ENCODE data around the gene SQSTM1. TPM values are rescaled to one million over a fixed set of nuclear protein-coding genes. Genes with fewer than 3 reads are reported as not detected.
A peak's percentile ranks its signal among the peaks of the same experiment; 100 is the strongest.

SQSTM1 gene
- total RNA-seq, 1 donor from 2014 or later = 365 TPM

- DNase-seq (ENCODE audit: low spot score) = peak; percentile 85
These were observed 27.1 kb upstream of the SQSTM1 start, which contains the start of gene LTC4S for GRCh38 chr5:179793468-179794139. TSS of gene LTC4S (plus strand) at chr5:179793986. CDS start at chr5:179794081, 95 bp downstream.

GRCh38 chr5:179794171-179794570 lies 26.5 kb upstream of the SQSTM1 start:
- intact Hi-C loops (cut with DNase I) = no loop called here
- ATAC-seq = no peak
- DNase-seq (ENCODE audit: low spot score) = no peak

More at GRCh38 chr5:179793468-179794139, 27.1 kb upstream of the SQSTM1 start, which contains the start of gene LTC4S:
- peak; percentile 75 for ATAC-seq
- intact Hi-C loops (cut with DNase I) = no loop called here

GRCh38 chr5:179794575-179794974 lies 26.1 kb upstream of the SQSTM1 start:
- no peak for DNase-seq (ENCODE audit: low spot score)
- intact Hi-C loops (cut with DNase I) = no loop called here
- no peak for ATAC-seq

- DNase-seq (ENCODE audit: low spot score) (peak; percentile 63), ATAC-seq (no peak)
- intact Hi-C loops (cut with DNase I) = no loop called here
These were observed 25.4 kb upstream of the SQSTM1 start for GRCh38 chr5:179795049-179795862.

GRCh38 chr5:179795863-179796833 lies 24.6 kb upstream of the SQSTM1 start:
- peak; percentile 89 for DNase-seq (ENCODE audit: low spot score)
- ATAC-seq = peak; percentile 75
- intact Hi-C loops (cut with DNase I) = loop anchor here (2.0 kb wide), 1 partner anchor 37 kb away; no protein-coding TSS in a partner anchor

- intact Hi-C loops (cut with DNase I) = loop anchor here (2.0 kb wide), 1 partner anchor 38 kb away; no protein-coding TSS in a partner anchor
- ATAC-seq = no peak
- DNase-seq (ENCODE audit: low spot score) = no peak
These were observed 23.7 kb upstream of the SQSTM1 start for GRCh38 chr5:179796877-179797608.

- intact Hi-C loops (cut with DNase I) = loop anchor here (2.0 kb wide), 1 partner anchor 39 kb away; no protein-coding TSS in a partner anchor
- DNase-seq (ENCODE audit: low spot score) (no peak), ATAC-seq (no peak)
These were observed 23.0 kb upstream of the SQSTM1 start for GRCh38 chr5:179797741-179798140.

GRCh38 chr5:179798144-179798770 lies 22.4 kb upstream of the SQSTM1 start:
- ATAC-seq (no peak), DNase-seq (ENCODE audit: low spot score) (no peak)
- intact Hi-C loops (cut with DNase I) = no loop called here

- DNase-seq (ENCODE audit: low spot score) = no peak
- intact Hi-C loops (cut with DNase I) = no loop called here
These were observed 21.7 kb upstream of the SQSTM1 start for GRCh38 chr5:179798771-179799643.

GRCh38 chr5:179799644-179799973 lies 21.1 kb upstream of the SQSTM1 start:
- no peak for DNase-seq (ENCODE audit: low spot score)
- no peak for ATAC-seq
- intact Hi-C loops (cut with DNase I) = no loop called here

More at GRCh38 chr5:179798771-179799643, 21.7 kb upstream of the SQSTM1 start:
- ATAC-seq = no peak

GRCh38 chr5:179800071-179800695 lies 20.5 kb upstream of the SQSTM1 start:
- no peak for ATAC-seq
- intact Hi-C loops (cut with DNase I) = no loop called here
- DNase-seq (ENCODE audit: low spot score) = no peak

GRCh38 chr5:179800696-179801201 lies 20.0 kb upstream of the SQSTM1 start:
- DNase-seq (ENCODE audit: low spot score) (no peak), ATAC-seq (no peak)
- intact Hi-C loops (cut with DNase I) = no loop called here

GRCh38 chr5:179801304-179802206 lies 19.1 kb upstream of the SQSTM1 start:
- peak; percentile 88 for DNase-seq (ENCODE audit: low spot score)
- peak; percentile 53 for ATAC-seq
- intact Hi-C loops (cut with DNase I) = no loop called here

- DNase-seq (ENCODE audit: low spot score) (no peak), ATAC-seq (no peak)
- intact Hi-C loops (cut with DNase I) = no loop called here
These were observed 18.4 kb upstream of the SQSTM1 start for GRCh38 chr5:179802207-179802883.

Measured in sciatic nerve (tissue), 2 donors.